ENCODE measurements around the gene DNM3. TPM values are rescaled to one million over a fixed set of nuclear protein-coding genes. Genes with fewer than 3 reads are reported as not detected.

DNM3 gene
- total and polyA plus RNA-seq, 9 of the 15 experiments (the other 6 are each of a cell fraction or from before 2014, with no cell fraction given), result 0.08 to 0.36 (median 0.22) TPM; not detected in 1

DNA sequence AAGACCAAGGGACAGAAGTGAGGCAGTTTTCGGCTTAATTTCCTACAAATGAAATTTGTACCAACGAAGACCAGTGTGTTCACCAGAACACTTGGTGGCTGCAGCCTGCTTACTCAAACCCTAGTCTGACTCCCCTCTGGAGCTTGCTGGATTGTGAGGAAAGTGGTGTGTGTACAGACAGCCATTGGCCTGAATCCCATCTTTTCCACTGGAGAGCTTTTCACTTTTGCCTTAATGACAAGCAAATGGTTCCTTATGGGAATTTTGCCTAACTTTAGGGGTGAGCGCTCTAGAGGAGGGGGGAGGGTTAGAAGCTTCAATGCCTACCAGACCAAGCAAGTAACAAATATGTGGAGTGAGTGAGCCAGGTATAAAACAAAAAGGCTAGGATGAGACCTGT is 42.5 kb upstream of the DNM3 start (continued):
- no peak for TF ChIP-seq KLF13 (tag; IDR thresholded peaks at IDR 0.05; ENCODE audit: borderline replicate concordance, low read depth)
- TF ChIP-seq MTA3 (IDR thresholded peaks at IDR 0.05; ENCODE audit: borderline replicate concordance), result no peak
- no peak for TF ChIP-seq NR2C2 (CRISPR knock-in tag; IDR thresholded peaks at IDR 0.05)
- TF ChIP-seq NR2C2 (tag; IDR thresholded peaks at IDR 0.05), result no peak

DNA sequence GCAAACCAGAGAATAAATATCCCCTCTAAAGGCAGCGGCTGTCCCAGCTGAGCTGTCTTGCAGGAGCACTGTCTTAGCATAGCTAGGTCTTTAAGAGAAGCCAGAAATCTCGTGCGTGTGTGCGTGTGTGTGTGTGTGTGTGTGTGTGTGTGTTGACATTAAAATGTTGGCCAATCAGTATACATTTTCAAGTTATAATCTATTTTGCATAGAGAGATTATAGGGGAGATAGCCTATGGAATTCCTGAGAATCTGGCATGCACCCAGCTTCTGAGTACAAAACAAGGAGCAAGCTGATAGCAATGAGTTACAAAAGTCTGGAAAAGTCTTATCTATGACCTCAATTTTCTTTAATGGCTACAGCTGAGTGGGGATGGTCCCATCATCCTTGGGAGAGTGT is 42.1 kb upstream of the DNM3 start:
- in situ Hi-C loops (cut with MboI), result no loop called here
- no peak for TF ChIP-seq IRF2 (CRISPR knock-in tag; IDR thresholded peaks at IDR 0.05)
- TF ChIP-seq ELF2 (CRISPR knock-in tag; IDR thresholded peaks at IDR 0.05), result 0 out of 2 replicates have a peak, but pooled peaks have one; percentile 17
- no peak for FAIRE-seq

More for the DNA sequence above, 42.1 kb upstream of the DNM3 start:
- Histone ChIP-seq H4K20me1 (replicated peaks; ENCODE audit: control insufficient read depth, insufficient read depth, low read length) (no peaks in the 10 kb centered on the region), H3K27me3 (ENCODE audit: control insufficient read depth in 2 of 2, insufficient read depth in 2 of 2, low read length in 2 of 2) (no peaks in the 10 kb centered on the region), H3K4me3 (no peak overlapping the region), H3K36me3 (ENCODE audit: control insufficient read depth, insufficient read depth, low read length) (peaks cover 39% of the 10 kb centered on the region), H3K79me2 (ENCODE audit: control insufficient read depth, insufficient read depth, low read length) (no peaks in the 10 kb centered on the region), H3K4me2 (ENCODE audit: insufficient read depth, low read length) (no peak overlapping the region), H3K4me1 (replicated peaks in 1 of 2; ENCODE audit: control insufficient read depth in 2 of 2, insufficient read depth in 2 of 2, low read length in 2 of 2) (peaks cover 0 to 3% of the 10 kb centered on the region in 2 experiments; a peak in 1 of 5 replicates), H3K9me1 (ENCODE audit: control insufficient read depth, insufficient read depth, low read length) (no peaks in the 10 kb centered on the region), H3K9me3 (replicated peaks; ENCODE audit: control insufficient read depth, insufficient read depth, low read depth, low read length) (no peaks in the 10 kb centered on the region), H2AFZ (ENCODE audit: low read depth, low read length) (no peak overlapping the region), H3K27ac (ENCODE audit: extremely low read depth, low read depth, low read length) (no peak overlapping the region), H3K9ac (ENCODE audit: insufficient read depth in 1 of 2, low read depth in 2 of 2, low read length in 2 of 2) (no peak overlapping the region)
- CTCF ChIA-PET (ENCODE audit: low intra/inter-chr PET ratio), result interaction anchor here (1.2 kb wide), 1 partner anchor 188 kb away, joined by 3 read pairs; no protein-coding TSS in a partner anchor
- DNase-seq (ENCODE audit: extremely low read depth in 1 of 4, low spot score in 3 of 4), result no peak
- intact Hi-C loops (cut with micrococcal nuclease), result no loop called here
- BruUV-seq (replicated peaks), result no TSS peak
- POLR2A ChIA-PET, result interaction anchor here (0.6 to 3.2 kb wide), 4 partner anchors 10 to 734 kb away, joined by 3 to 11 read pairs (median 4); partner anchors contain the start of genes METTL13 and SUCO
- 62% methylated on average over 4 of the region's 4 CpGs for WGBS (ENCODE audit: insufficient coverage, low coverage, missing lambda C conversion rate)
- no peak for ATAC-seq
